OCI-LY3 (cell line): ENCODE data around the gene RND1.
"Not testable (repeated sequence)": the region's sequence is repeated elsewhere in the genome, so short reads cannot be mapped to it uniquely, and the experiment has no call there.

Source experiments
- H2AFZ ChIP-seq: fragments of 200-600, 300-600 bp; shearing (Covaris generic); 2 replicates; pipeline ENCODE4 v1.6.0; 2014; ENCODE audit warnings: antibody characterized with exemption, low read depth, low read length
- H3K27ac ChIP-seq: fragments of 200-600, 300-600 bp; sonication (generic); 2 replicates; pipeline ENCODE4 v1.5.1; 2014; ENCODE audit warnings: mild to moderate bottlenecking, low read length, moderate library complexity, mixed read lengths
- H3K27me3 ChIP-seq: fragments of 200-600, 300-600 bp; sonication (generic); 2 replicates; pipeline ENCODE4 v1.6.1; 2014; ENCODE audit warnings: low read depth, low read length, mixed read lengths
- H3K36me3 ChIP-seq: fragments of 200-600, 300-600 bp; sonication (generic); replicated peaks from 2 replicates; pipeline ENCODE3; 2014; ENCODE audit warnings: low read depth, low read length, mixed read lengths
- H3K4me1 ChIP-seq: fragments of 300-600, 200-600 bp; sonication (generic); 2 replicates; pipeline ENCODE4 v1.6.1; 2014; ENCODE audit warnings: low read length, mixed read lengths
- H3K4me2 ChIP-seq: fragments of 200-600, 300-600 bp; sonication (generic); 2 replicates; pipeline ENCODE4 v1.6.1; 2014; ENCODE audit warnings: low read length, mixed read lengths
- H3K4me3 ChIP-seq: fragments of 300-600, 200-600 bp; sonication (generic); 2 replicates; pipeline ENCODE4 v1.5.1; 2014; ENCODE audit warnings: antibody characterized with exemption, mild to moderate bottlenecking, low read length, moderate library complexity
- H3K79me2 ChIP-seq: fragments of 300-600, 200-600 bp; shearing (Covaris generic); 2 replicates; pipeline ENCODE4 v1.6.1; 2014; ENCODE audit warnings: mild to moderate bottlenecking, low read length, mixed read lengths
- H3K9ac ChIP-seq: fragments of 300-600, 200-600 bp; shearing (Covaris generic); 2 replicates; pipeline ENCODE4 v1.6.0; 2014; ENCODE audit warnings: mild to moderate bottlenecking, low read length, moderate library complexity
- H3K9me3 ChIP-seq: fragments of 200-600, 300-600 bp; shearing (Covaris generic); 2 replicates; pipeline ENCODE4 v1.6.1; 2014; ENCODE audit warnings: low read length, mixed read lengths; ENCODE audit not compliant: insufficient read depth
- H4K20me1 ChIP-seq: fragments of 200-600, 300-600 bp; sonication (generic); 2 replicates; pipeline ENCODE4 v1.6.1; 2016; ENCODE audit warnings: low read length, mixed read lengths; ENCODE audit not compliant: insufficient read depth
- EZH2phosphoT487 ChIP-seq: fragments of 200-600 bp; shearing (Covaris generic); IDR thresholded peaks from 2 replicates; pipeline ENCODE4 v1.6.1; 2018; ENCODE audit warnings: antibody characterized with exemption, mixed run types, low read depth
- TF ChIP-seq, protein P1 (sequence below): fragments of 200-600, 300-600 bp; sonication (generic); IDR thresholded peaks from 2 replicates; pipeline ENCODE4 v1.5.1; 2014; ENCODE audit warnings: antibody characterized with exemption, low read length, low read depth

Gene RND1

DNA sequence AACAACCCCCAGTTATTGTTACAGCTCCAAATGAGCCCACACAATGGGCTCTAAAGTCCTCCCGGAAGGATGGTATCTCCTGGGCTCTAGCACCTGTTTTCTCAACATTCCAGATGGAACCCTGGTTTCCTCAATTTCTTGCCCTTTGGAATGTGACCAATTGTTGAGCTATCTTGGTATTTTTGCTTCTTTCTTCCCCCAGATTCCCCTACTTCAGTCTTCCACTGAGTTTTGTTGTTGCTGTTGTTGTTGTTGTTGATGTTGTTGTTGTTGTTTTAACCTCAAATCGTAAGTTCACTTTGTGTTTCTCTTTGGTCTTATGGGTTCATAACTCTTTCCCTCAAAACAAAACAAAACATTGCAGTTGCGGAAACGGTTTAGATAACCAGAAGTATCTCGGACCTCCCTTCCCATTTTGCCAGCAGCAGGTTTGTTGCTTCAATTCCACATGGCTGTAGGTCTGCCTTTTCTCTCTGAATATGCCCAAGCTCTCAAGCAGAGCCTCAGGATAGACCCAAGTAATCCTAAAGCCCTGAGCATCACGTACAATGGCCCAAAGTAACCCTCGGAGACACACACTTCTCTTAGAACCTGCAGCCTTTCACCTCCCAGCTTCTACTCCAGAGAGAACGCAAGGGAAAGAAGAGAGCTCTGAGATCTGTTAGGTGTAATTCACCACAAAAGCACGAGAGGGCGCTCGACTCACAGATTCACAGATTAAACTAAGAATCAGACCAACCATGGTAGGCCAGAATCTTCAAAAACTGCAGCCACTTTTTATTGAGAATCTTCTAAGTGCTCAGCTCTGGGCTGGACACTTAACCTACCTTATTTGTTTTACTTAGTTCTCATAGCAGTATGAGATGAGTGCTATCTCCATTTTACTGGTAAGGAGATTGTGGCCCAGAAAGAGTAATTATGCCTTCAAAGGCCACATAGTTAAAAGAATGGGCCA, 12.7 kb downstream of the RND1 start:
- no peaks in the 10 kb centered on the region for H3K27me3 ChIP-seq
- H4K20me1 ChIP-seq = 0 out of 2 replicates have a peak, but pooled peaks cover 8% of the 10 kb centered on the region
- peak overlapping the region; percentile 97 for H3K4me3 ChIP-seq
- peaks cover 16% of the 10 kb centered on the region for H3K36me3 ChIP-seq
- H3K27ac ChIP-seq = peak overlapping the region; percentile 58
- peak overlapping the region; percentile 97 for H3K4me2 ChIP-seq
- H3K9ac ChIP-seq = peak overlapping the region; percentile 80
- peak overlapping the region; percentile 90 for H2AFZ ChIP-seq
- TF ChIP-seq, protein P1, sequence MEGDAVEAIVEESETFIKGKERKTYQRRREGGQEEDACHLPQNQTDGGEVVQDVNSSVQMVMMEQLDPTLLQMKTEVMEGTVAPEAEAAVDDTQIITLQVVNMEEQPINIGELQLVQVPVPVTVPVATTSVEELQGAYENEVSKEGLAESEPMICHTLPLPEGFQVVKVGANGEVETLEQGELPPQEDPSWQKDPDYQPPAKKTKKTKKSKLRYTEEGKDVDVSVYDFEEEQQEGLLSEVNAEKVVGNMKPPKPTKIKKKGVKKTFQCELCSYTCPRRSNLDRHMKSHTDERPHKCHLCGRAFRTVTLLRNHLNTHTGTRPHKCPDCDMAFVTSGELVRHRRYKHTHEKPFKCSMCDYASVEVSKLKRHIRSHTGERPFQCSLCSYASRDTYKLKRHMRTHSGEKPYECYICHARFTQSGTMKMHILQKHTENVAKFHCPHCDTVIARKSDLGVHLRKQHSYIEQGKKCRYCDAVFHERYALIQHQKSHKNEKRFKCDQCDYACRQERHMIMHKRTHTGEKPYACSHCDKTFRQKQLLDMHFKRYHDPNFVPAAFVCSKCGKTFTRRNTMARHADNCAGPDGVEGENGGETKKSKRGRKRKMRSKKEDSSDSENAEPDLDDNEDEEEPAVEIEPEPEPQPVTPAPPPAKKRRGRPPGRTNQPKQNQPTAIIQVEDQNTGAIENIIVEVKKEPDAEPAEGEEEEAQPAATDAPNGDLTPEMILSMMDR = peak; percentile 84
- no peak for TF ChIP-seq EZH2phosphoT487
- peaks cover 23% of the 10 kb centered on the region for H3K4me1 ChIP-seq
- peaks cover 45% of the 10 kb centered on the region for H3K79me2 ChIP-seq
- no peaks in the 10 kb centered on the region for H3K9me3 ChIP-seq

DNA sequence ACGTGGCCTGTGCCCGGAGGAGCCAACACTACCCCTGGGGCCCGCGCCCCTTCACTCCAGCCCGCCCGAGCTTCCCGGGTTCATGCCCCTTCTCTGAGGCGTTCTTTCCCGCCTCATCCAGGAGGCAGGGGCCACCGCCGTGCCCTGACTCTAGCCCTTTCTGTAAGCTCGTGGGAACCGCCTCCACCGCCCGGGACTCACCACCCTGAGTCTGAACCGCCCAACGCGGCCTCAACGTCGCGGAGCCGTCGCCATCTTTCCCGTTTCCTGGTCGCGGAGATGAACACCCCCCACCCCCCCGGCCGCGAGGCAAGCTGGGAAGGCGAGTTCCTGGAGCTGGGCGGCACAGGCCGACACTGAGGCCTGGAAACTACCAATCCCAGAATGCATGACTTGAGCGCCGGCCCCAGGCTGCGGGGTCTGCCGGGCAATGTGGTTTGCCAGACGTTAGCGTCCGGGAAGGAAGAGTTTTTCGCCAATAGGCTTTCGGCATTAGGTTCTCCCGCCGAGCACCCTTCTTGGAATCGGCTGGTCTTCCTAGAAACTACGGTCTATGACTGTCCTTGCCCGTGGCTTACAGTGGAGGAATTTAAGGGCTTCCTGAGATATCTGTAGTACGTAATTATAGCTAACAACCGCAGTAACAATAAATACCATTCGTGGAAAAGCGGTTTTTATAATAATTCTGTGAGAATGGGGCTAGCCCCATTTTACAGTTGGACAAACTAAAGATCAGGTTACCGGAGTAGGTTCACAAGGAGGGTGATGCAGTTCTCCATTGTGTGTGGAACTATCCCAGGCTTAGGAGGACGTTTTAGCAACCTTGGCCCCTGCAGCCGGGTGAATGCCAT, 13.6 kb downstream of the RND1 start, which contains the start of gene DDX23:
Gene DDX23, minus strand, starts transcription at position 281 of the 851 bp plus-strand sequence. CDS start 6,381 bp downstream, outside the sequence.
- Histone ChIP-seq H3K27me3 (no peaks in the 10 kb centered on the region), H3K4me1 (peaks cover 15% of the 10 kb centered on the region), H3K36me3 (peaks cover 12% of the 10 kb centered on the region), H3K9me3 (no peaks in the 10 kb centered on the region), H3K4me2 (peak within 1 kb of the TSS; percentile 97), H4K20me1 (0 out of 2 replicates have a peak, but pooled peaks cover 8% of the 10 kb centered on the region), H3K9ac (peak within 1 kb of the TSS; percentile 95), H3K27ac (peak within 1 kb of the TSS; percentile 78), H3K79me2 (peaks cover 52% of the 10 kb centered on the region), H3K4me3 (peak within 1 kb of the TSS; percentile 97), H2AFZ (peak within 1 kb of the TSS; percentile 90)
- no peak for TF ChIP-seq EZH2phosphoT487
- TF ChIP-seq, protein P1 = no peak

DNA sequence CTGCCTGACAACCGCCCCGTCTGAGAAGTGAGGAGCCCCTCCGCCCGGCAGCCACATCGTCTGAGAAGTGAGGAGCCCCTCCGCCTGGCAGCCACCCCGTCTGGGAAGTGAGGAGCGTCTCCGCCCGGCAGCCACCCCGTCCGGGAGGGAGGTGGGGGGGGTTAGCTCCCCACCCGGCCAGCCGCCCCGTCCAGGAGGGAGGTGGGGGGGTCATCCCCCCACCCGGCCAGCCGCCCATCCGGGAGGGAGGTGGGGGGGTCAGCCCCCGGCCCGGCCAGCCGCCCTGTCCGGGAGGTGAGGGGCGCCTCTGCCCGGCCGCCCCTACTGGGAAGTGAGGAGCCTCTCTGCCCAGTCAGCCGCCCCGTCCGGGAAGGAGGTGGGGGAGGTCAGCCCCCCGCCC, 23.6 kb downstream of the RND1 start:
- H3K27me3 ChIP-seq, H3K9me3 ChIP-seq, H2AFZ ChIP-seq, H3K27ac ChIP-seq, H3K9ac ChIP-seq, H3K4me3 ChIP-seq, H3K4me2 ChIP-seq, H4K20me1 ChIP-seq, H3K4me1 ChIP-seq: not testable (repeated sequence)
- H3K79me2 ChIP-seq = peaks cover 17% of the 10 kb centered on the region
- H3K36me3 ChIP-seq = peaks cover 40% of the 10 kb centered on the region

DNA sequence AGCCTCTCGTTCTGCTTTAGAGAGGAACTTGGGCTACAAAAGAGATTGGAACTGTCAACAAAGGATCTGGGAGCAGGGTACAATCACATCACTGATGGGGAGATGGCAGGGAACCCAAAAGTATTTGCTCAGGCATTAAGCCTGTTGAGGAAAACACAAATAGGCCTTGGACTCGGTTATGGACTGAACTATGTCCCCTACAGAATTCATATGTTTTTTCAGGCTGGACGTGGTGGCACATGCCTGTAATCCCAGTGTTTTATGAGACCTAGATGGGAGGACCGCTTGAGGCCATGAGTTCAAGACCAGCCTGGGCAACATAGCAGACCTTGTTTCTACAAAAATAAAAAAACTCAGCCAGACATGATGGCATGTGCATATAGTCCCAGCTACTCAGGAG, 27.6 kb downstream of the RND1 start:
- no peaks in the 10 kb centered on the region for H4K20me1 ChIP-seq
- H3K4me1 ChIP-seq = no peaks in the 10 kb centered on the region
- H3K27me3 ChIP-seq = no peaks in the 10 kb centered on the region
- no peaks in the 10 kb centered on the region for H3K79me2 ChIP-seq
- H3K36me3 ChIP-seq = peaks cover 42% of the 10 kb centered on the region
- no peak overlapping the region for H3K4me2 ChIP-seq
- TF ChIP-seq EZH2phosphoT487 = no peak
- TF ChIP-seq, protein P1 = no peak
- H3K9ac ChIP-seq = no peak overlapping the region
- H3K9me3 ChIP-seq = no peaks in the 10 kb centered on the region
- no peak overlapping the region for H3K4me3 ChIP-seq
- H3K27ac ChIP-seq = no peak overlapping the region
- no peak overlapping the region for H2AFZ ChIP-seq
